ENCODE results near the gene ARHGEF4. TPM values are rescaled to one million over a fixed set of nuclear protein-coding genes. Genes with fewer than 3 reads are reported as not detected.

The ARHGEF4 gene
- total RNA-seq, 4 donors from 2014 or later = 108 to 378 (median 134) TPM

GRCh38 chr2:130806370-130806769, 30.3 kb upstream of the ARHGEF4 start:
- no peak for DNase-seq (ENCODE audit: low spot score in 2 of 2)
- H3K4me3 ChIP-seq = no peak overlapping the region
- no peak for TF ChIP-seq CTCF (IDR thresholded peaks at IDR 0.05)
- TF ChIP-seq EP300 (IDR thresholded peaks at IDR 0.05) = no peak
- no peak for TF ChIP-seq POLR2AphosphoS5 (IDR thresholded peaks at IDR 0.05)
- TF ChIP-seq POLR2A (IDR thresholded peaks at IDR 0.05) = no peak
- H3K4me1 ChIP-seq = peaks cover 17% of the 10 kb centered on the region
- H3K27me3 ChIP-seq = no peaks in the 10 kb centered on the region
- WGBS = 83% methylated on average over 4 of the region's 4 CpGs
- H3K9me3 ChIP-seq = no peaks in the 10 kb centered on the region
- no peaks in the 10 kb centered on the region for H3K36me3 ChIP-seq
- no peak overlapping the region for H3K27ac ChIP-seq

- Histone ChIP-seq H3K4me1 (peaks cover 17% of the 10 kb centered on the region), H3K36me3 (no peaks in the 10 kb centered on the region), H3K9me3 (no peaks in the 10 kb centered on the region), H3K27me3 (no peaks in the 10 kb centered on the region), H3K4me3 (no peak overlapping the region), H3K27ac (peak overlapping the region; percentile 87)
- TF ChIP-seq CTCF (IDR thresholded peaks at IDR 0.05) = no peak
- TF ChIP-seq POLR2AphosphoS5 (IDR thresholded peaks at IDR 0.05) = no peak
- WGBS = 49% methylated on average over 14 of the region's 14 CpGs
- DNase-seq (ENCODE audit: low spot score in 2 of 2) = no peak
Observed at GRCh38 chr2:130807659-130808385, 28.9 kb upstream of the ARHGEF4 start.

- Histone ChIP-seq H3K9me3 (no peaks in the 10 kb centered on the region), H3K4me3 (no peak overlapping the region), H3K36me3 (no peaks in the 10 kb centered on the region), H3K4me1 (peaks cover 17% of the 10 kb centered on the region), H3K27ac (peak overlapping the region; percentile 87), H3K27me3 (no peaks in the 10 kb centered on the region)
- 43% methylated on average over 12 of the region's 12 CpGs for WGBS
- no peak for DNase-seq (ENCODE audit: low spot score in 2 of 2)
- TF ChIP-seq POLR2A (IDR thresholded peaks at IDR 0.05) = no peak
- no peak for TF ChIP-seq POLR2AphosphoS5 (IDR thresholded peaks at IDR 0.05)
- TF ChIP-seq CTCF (IDR thresholded peaks at IDR 0.05) = no peak
- no peak for TF ChIP-seq EP300 (IDR thresholded peaks at IDR 0.05)
Observed at GRCh38 chr2:130808482-130809268, 28.0 kb upstream of the ARHGEF4 start.

GRCh38 chr2:130810490-130810889, 26.2 kb upstream of the ARHGEF4 start:
- peaks cover 20% of the 10 kb centered on the region for H3K4me1 ChIP-seq
- no peak for TF ChIP-seq POLR2A (IDR thresholded peaks at IDR 0.05)
- no peak for TF ChIP-seq EP300 (IDR thresholded peaks at IDR 0.05)
- no peak for TF ChIP-seq POLR2AphosphoS5 (IDR thresholded peaks at IDR 0.05)
- no peak for TF ChIP-seq CTCF (IDR thresholded peaks at IDR 0.05)
- H3K36me3 ChIP-seq = no peaks in the 10 kb centered on the region
- WGBS = 60% methylated on average over 7 of the region's 7 CpGs
- no peak overlapping the region for H3K4me3 ChIP-seq
- no peak for DNase-seq (ENCODE audit: low spot score in 2 of 2)
- no peaks in the 10 kb centered on the region for H3K9me3 ChIP-seq
- no peak overlapping the region for H3K27ac ChIP-seq
- no peaks in the 10 kb centered on the region for H3K27me3 ChIP-seq

- WGBS = 80% methylated on average over 1 of the region's 5 CpGs
- peaks cover 3% of the 10 kb centered on the region for H3K4me1 ChIP-seq
- H3K4me3 ChIP-seq = no peak overlapping the region
- no peaks in the 10 kb centered on the region for H3K9me3 ChIP-seq
- TF ChIP-seq CTCF (IDR thresholded peaks at IDR 0.05) = no peak
- no peak for TF ChIP-seq POLR2A (IDR thresholded peaks at IDR 0.05)
- no peak for TF ChIP-seq POLR2AphosphoS5 (IDR thresholded peaks at IDR 0.05)
- TF ChIP-seq EP300 (IDR thresholded peaks at IDR 0.05) = no peak
- H3K36me3 ChIP-seq = no peaks in the 10 kb centered on the region
- no peak for DNase-seq (ENCODE audit: low spot score in 2 of 2)
- H3K27ac ChIP-seq = no peak overlapping the region
- H3K27me3 ChIP-seq = no peaks in the 10 kb centered on the region
Observed at GRCh38 chr2:130813722-130814121, 23.0 kb upstream of the ARHGEF4 start.

All from suprapubic skin (tissue), 4 donors.